Pancreas (tissue), 10 donors: Measurements from ENCODE around the gene C1orf116. TPM values are rescaled to one million over a fixed set of nuclear protein-coding genes. Genes with fewer than 3 reads are reported as not detected.

Experiments used
- ATAC-seq, 4 donors: fragments of 200-7000 bp; cut with Tn5 transposase; one replicate each; pipeline versions ENCODE4 v1.8.0 to v1.9.1; 2020; ENCODE audit warnings: mild to moderate bottlenecking in 4 of 4, moderate library complexity in 4 of 4
- DNase-seq, 6 donors: peaks; one replicate each; pipeline ENCODE4 v3.0.0-alpha.2; 2020
- FAIRE-seq: peaks from 2 replicates; lab custom pipeline; 2012; peaks lifted over from hg19 to GRCh38; lab: Jason Lieb, UNC
- H3K27ac ChIP-seq, 4 donors: fragments of 200-600 bp; sonication (generic); 1 replicate in 3 of 4; 2 replicates in 1 of 4; pipeline versions ENCODE4 v1.5.0 to v1.8.0; 2020
- H3K27me3 ChIP-seq, 4 donors: fragments of 200-600 bp; one replicate each; pipeline ENCODE4 v1.8.0; 2021
- H3K36me3 ChIP-seq, 3 donors: fragments of 200-600 bp; sonication (generic) in 1 of 3; one replicate each; pipeline versions ENCODE4 v1.5.0 to v1.8.0; 2020 to 2021
- H3K4me1 ChIP-seq, 3 donors: fragments of 200-600 bp; one replicate each; pipeline ENCODE4 v1.8.0; 2021
- H3K4me3 ChIP-seq, 4 donors: fragments of 200-600 bp; sonication (generic) in 2 of 4; one replicate each; pipeline versions ENCODE4 v1.5.0 to v1.8.0; 2020 to 2021
- H3K9me3 ChIP-seq, 4 donors: fragments of 200-600 bp; one replicate each; pipeline ENCODE4 v1.8.0; 2021
- CTCF ChIP-seq, 4 donors: fragments of 200-600 bp; sonication (generic) in 3 of 4; IDR thresholded peaks; one replicate each; pipeline versions ENCODE4 v1.5.0 to v1.8.0; 2021; ENCODE audit warnings: antibody characterized with exemption in 4 of 4
- WGBS, 2 donors: extraction: QIAGEN DNeasy Blood & Tissue Kit; methylation state at CpG; one replicate each; pipeline ENCODE4 v1.1.7; 2013; 5-methylcytosine and 5-hydroxymethylcytosine counted together
- intact Hi-C, 3 donors: fragments of 100-400 bp; cut with DNase I; formaldehyde crosslinking; loops; one replicate each; pipeline versions ENCODE4 v1.11.1 to v1.14.2; 2022
- polyA plus RNA-seq, 2 donors: library from polyadenylated mRNA; stranded (reverse); fragments of 200-250 nt; gene quantifications; one replicate each; pipeline ENCODE4 v1.2.3, GENCODE V29; 2013
- total RNA-seq, 6 donors: library from RNA; stranded (reverse); fragmentation: NEBNext Ultra II Directional in 4 of 6; extraction: Animal tissue kit (Norgen Biotek cat#: 25700) in 4 of 6; gene quantifications; one replicate each; pipeline versions ENCODE4 v1.2.1 to v1.2.4, GENCODE V29; 2021 to 2023
- donor health status: healthy with polysubstance abuse.
- donor health status: DM: no; HTN: no; CAD: no; lungs with moderate emphysema.
- donor health status: DM: no; HTN: no; CAD: no.
- donor health status: control.
- donor health status: control.
- donor health status: Bipolar disorder and iron deficiency.
- donor health status: DM: yes; HTN: yes; CAD: no.
- donor health status: DM: no; HTN: no; CAD: no.
- donor health status: DM: no; HTN: no; CAD: no.
- donor health status: DM: yes; HTN: yes; CAD: no.

Gene C1orf116
- total and polyA plus RNA-seq, 8 donors = 7.8 to 26.9 (median 10.1) TPM

GRCh38 chr1:207078578-207079132 is 46.1 kb upstream of the C1orf116 start:
- TF ChIP-seq CTCF (IDR thresholded peaks at IDR 0.05) = no peak
- no peaks in the 10 kb centered on the region for H3K36me3 ChIP-seq
- intact Hi-C loops = no loop called here
- FAIRE-seq (no peak), DNase-seq (no peak), ATAC-seq (no peak)
- no peak overlapping the region for H3K4me3 ChIP-seq
- WGBS, 2 donors = 73% methylated on average over 11 of the region's 11 CpGs
- no peaks in the 10 kb centered on the region for H3K9me3 ChIP-seq
- no peaks in the 10 kb centered on the region for H3K4me1 ChIP-seq
- H3K27me3 ChIP-seq = no peaks in the 10 kb centered on the region
- H3K27ac ChIP-seq = no peak overlapping the region

GRCh38 chr1:207077470-207078377 is 45.2 kb upstream of the C1orf116 start:
- WGBS, 2 donors = 25 to 29% methylated on average over 6 of the region's 6 CpGs
- TF ChIP-seq CTCF (IDR thresholded peaks at IDR 0.05) = peak; percentile 75 to 85 (median 82)
- no peak overlapping the region for H3K4me3 ChIP-seq
- no peaks in the 10 kb centered on the region for H3K4me1 ChIP-seq
- H3K27ac ChIP-seq = no peak overlapping the region
- FAIRE-seq = peak; percentile 95
- DNase-seq = peak in 3 of 6 donors; percentile 51 to 79 (median 60)
- no peaks in the 10 kb centered on the region for H3K9me3 ChIP-seq
- no peaks in the 10 kb centered on the region for H3K27me3 ChIP-seq
- peak; percentile 92 to 100 (median 98) for ATAC-seq
- H3K36me3 ChIP-seq = no peaks in the 10 kb centered on the region
- intact Hi-C loops = no loop called here

GRCh38 chr1:207077012-207077411 is 44.5 kb upstream of the C1orf116 start:
- no peak for DNase-seq
- Histone ChIP-seq H3K27me3 (no peaks in the 10 kb centered on the region), H3K4me3 (no peak overlapping the region), H3K27ac (no peak overlapping the region), H3K9me3 (no peaks in the 10 kb centered on the region), H3K36me3 (no peaks in the 10 kb centered on the region), H3K4me1 (no peaks in the 10 kb centered on the region)
- intact Hi-C loops = no loop called here
- no peak for FAIRE-seq
- ATAC-seq = no peak
- WGBS, 2 donors = 92 to 95% methylated on average over 1 of the region's 1 CpG
- no peak for TF ChIP-seq CTCF (IDR thresholded peaks at IDR 0.05)

DNA sequence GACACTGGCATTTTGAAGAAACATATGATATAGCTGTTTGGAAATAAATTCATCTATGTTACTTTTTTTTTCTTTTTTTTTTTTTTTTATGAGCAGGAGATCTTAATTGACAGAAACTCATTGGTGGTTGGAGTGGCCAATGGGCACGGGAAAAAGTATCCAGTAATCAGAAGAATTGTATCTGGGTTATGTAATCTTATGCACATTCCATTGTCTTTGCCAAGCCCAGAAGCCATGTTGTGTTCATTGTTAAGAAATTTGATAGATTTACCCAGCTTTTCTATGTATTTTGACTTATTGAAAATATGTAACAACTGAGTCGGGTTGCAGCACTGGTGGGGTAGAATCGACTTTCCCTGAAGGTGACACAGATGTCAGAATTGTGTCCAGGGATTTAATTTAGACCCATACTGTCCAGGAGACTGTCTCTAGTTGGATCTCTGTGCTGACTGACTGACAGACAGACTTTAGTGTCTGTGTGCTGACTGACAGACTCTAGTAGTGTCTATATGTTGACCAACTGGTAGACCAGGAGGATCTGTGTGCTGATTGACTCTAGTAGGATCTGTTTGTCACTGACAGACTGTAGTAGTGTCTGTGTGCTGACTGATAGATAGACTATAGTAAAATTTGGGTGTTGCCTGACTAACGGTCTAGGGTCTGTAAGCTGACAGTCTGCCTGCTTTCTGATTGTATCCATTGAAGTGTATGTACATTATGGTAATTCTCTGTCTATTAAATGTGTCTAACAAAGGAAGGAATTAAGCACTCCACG is 43.8 kb upstream of the C1orf116 start:
- H3K27ac ChIP-seq = no peak overlapping the region
- DNase-seq (no peak), ATAC-seq (no peak), FAIRE-seq (no peak)
- no peak for TF ChIP-seq CTCF (IDR thresholded peaks at IDR 0.05)
- WGBS, 2 donors = 54 to 66% methylated on average over 5 of the region's 5 CpGs
- intact Hi-C loops = no loop called here
- no peak overlapping the region for H3K4me3 ChIP-seq
- H3K36me3 ChIP-seq = no peaks in the 10 kb centered on the region
- no peaks in the 10 kb centered on the region for H3K4me1 ChIP-seq
- no peaks in the 10 kb centered on the region for H3K27me3 ChIP-seq
- H3K9me3 ChIP-seq = no peaks in the 10 kb centered on the region
